Natural killer cell (primary cell): Measurements from ENCODE around the gene DNAL1. TPM values are rescaled to one million over a fixed set of nuclear protein-coding genes. Genes with fewer than 3 reads are reported as not detected.
A peak's percentile ranks its signal among the peaks of the same experiment; 100 is the strongest.

Experiments
- ATAC-seq, 3 donors: fragments of 150-1000 bp in 2 of 3; fragments of 200-7000 bp in 1 of 3; cut with Tn5 transposase; 1 replicate in 1 of 3; 2 replicates in 2 of 3; pipeline ENCODE4 v1.10.0; 2021; ENCODE audit warnings: mild to moderate bottlenecking in 2 of 3, moderate library complexity in 2 of 3
- DNase-seq, 2 donors: peaks; one replicate each; pipeline versions ENCODE4 v3.0.0 to v3.0.0-alpha.2; 2013 to 2021; ENCODE audit warnings: mixed read lengths in 1 of 2
- H3K27ac ChIP-seq: one replicate; pipeline ENCODE4 v1.5.1; 2013; ENCODE audit warnings: mild to moderate bottlenecking, low read length
- H3K27me3 ChIP-seq: one replicate; pipeline ENCODE4 v1.6.1; 2013; ENCODE audit warnings: low read length; ENCODE audit not compliant: control insufficient read depth, insufficient read depth
- H3K36me3 ChIP-seq: one replicate; pipeline ENCODE4 v1.6.1; 2013; ENCODE audit warnings: low read length; ENCODE audit not compliant: control insufficient read depth, insufficient read depth
- H3K4me1 ChIP-seq: one replicate; pipeline ENCODE4 v1.6.1; 2013; ENCODE audit warnings: low read length; ENCODE audit not compliant: control insufficient read depth, insufficient read depth
- H3K4me3 ChIP-seq: one replicate; pipeline ENCODE4 v1.5.1; 2013; ENCODE audit warnings: low read length
- H3K9me3 ChIP-seq: one replicate; pipeline ENCODE4 v1.6.1; 2013; ENCODE audit warnings: low read length; ENCODE audit not compliant: control insufficient read depth, insufficient read depth
- H3K27ac Mint-ChIP-seq, 2 donors: one replicate each; pipeline ENCODE4 v1.8.0; 2022; ENCODE audit warnings: mild to moderate bottlenecking in 2 of 2, mixed read lengths in 2 of 2, moderate library complexity in 1 of 2
- H3K27me3 Mint-ChIP-seq, 2 donors: one replicate each; pipeline ENCODE4 v1.8.0; 2022; ENCODE audit warnings: low read depth in 2 of 2, mixed read lengths in 2 of 2
- H3K36me3 Mint-ChIP-seq: one replicate; pipeline ENCODE4 v1.8.0; 2022; ENCODE audit warnings: mixed read lengths
- H3K4me1 Mint-ChIP-seq, 2 donors: one replicate each; pipeline ENCODE4 v1.8.0; 2022; ENCODE audit warnings: mixed read lengths in 2 of 2
- H3K4me3 Mint-ChIP-seq: one replicate; pipeline ENCODE4 v1.8.0; 2022; ENCODE audit warnings: mild to moderate bottlenecking, moderate library complexity, mixed read lengths
- H3K9me3 Mint-ChIP-seq, 2 donors: one replicate each; pipeline ENCODE4 v1.8.0; 2022; ENCODE audit warnings: mixed read lengths in 2 of 2
- CTCF ChIP-seq: fragments of 200-600 bp; IDR thresholded peaks from one replicate; pipeline ENCODE4 v1.8.0; 2022; ENCODE audit warnings: antibody characterized with exemption
- WGBS: methylation state at CpG from one replicate; pipeline ENCODE4 v1.1.7; 2013; ENCODE audit warnings: missing lambda C conversion rate; ENCODE audit not compliant: insufficient coverage; 5-methylcytosine and 5-hydroxymethylcytosine counted together
- intact Hi-C: fragments of 100-400 bp; cut with micrococcal nuclease; formaldehyde crosslinking; loops from one replicate; pipeline ENCODE4 v1.14.2; 2022
- total RNA-seq, 4 donors: library from RNA; stranded (reverse); fragments of 120-200 nt in 1 of 4; gene quantifications; one replicate each; pipeline versions ENCODE4 v1.2.3 to v1.2.4, GENCODE V29; 2013 to 2022

Gene DNAL1
- total RNA-seq, 3 donors from 2014 or later (not counting 1 experiment from before 2014, with no cell fraction given): 6.7 to 10.3 (median 10.1) TPM

GRCh38 chr14:73751157-73751691, 106.4 kb downstream of the DNAL1 start:
- TF ChIP-seq CTCF: no peak
- no peak for ATAC-seq
- Histone ChIP-seq H3K4me1 (peaks cover 96% of the 10 kb centered on the region), H3K27ac (peak overlapping the region; percentile 67), H3K9me3 (no peaks in the 10 kb centered on the region), H3K4me3 (no peak overlapping the region), H3K27me3 (no peaks in the 10 kb centered on the region), H3K36me3 (no peaks in the 10 kb centered on the region)
- DNase-seq: peak in 1 of 2 donors; percentile 57
- Mint-ChIP-seq H3K4me3 (peak overlapping the region; percentile 37), H3K27ac (peak overlapping the region; percentile 92 to 96), H3K4me1 (peaks cover 91 to 99% of the 10 kb centered on the region in 2 donors), H3K36me3 (no peaks in the 10 kb centered on the region), H3K9me3 (no peaks in the 10 kb centered on the region), H3K27me3 (no peaks in the 10 kb centered on the region)
- 8% methylated on average over 6 of the region's 7 CpGs for WGBS
- intact Hi-C loops: loop anchor here (5.0 kb wide), 1 partner anchor 136 kb away; the partner anchor contains the start of gene ZNF410

- no peaks in the 10 kb centered on the region for H3K27me3 ChIP-seq
- WGBS: 47% methylated on average over 7 of the region's 7 CpGs
- H3K4me3 Mint-ChIP-seq: peak overlapping the region; percentile 74
- H3K9me3 ChIP-seq: no peaks in the 10 kb centered on the region
- ATAC-seq (peak; percentile 62 to 68 (median 64)), DNase-seq (peak in 1 of 2 donors; percentile 79)
- intact Hi-C loops: loop anchor here (1.0 to 5.0 kb wide), 3 partner anchors 34 to 135 kb away; partner anchors contain the start of gene ZNF410
- H3K4me1 ChIP-seq: peaks cover 96% of the 10 kb centered on the region
- H3K36me3 ChIP-seq: no peaks in the 10 kb centered on the region
- no peak overlapping the region for H3K4me3 ChIP-seq
- no peaks in the 10 kb centered on the region for H3K9me3 Mint-ChIP-seq
- H3K4me1 Mint-ChIP-seq: peaks cover 94 to 99% of the 10 kb centered on the region in 2 donors
- TF ChIP-seq CTCF: peak; percentile 63
- peak overlapping the region; percentile 92 to 96 for H3K27ac Mint-ChIP-seq
- H3K36me3 Mint-ChIP-seq: no peaks in the 10 kb centered on the region
- H3K27me3 Mint-ChIP-seq: no peaks in the 10 kb centered on the region
- H3K27ac ChIP-seq: peak overlapping the region; percentile 67
Observed at GRCh38 chr14:73752297-73752992, 107.7 kb downstream of the DNAL1 start.

Other genes starting within 250 kb of the DNAL1 start
- 10 to 100 TPM; 50.0 to 67.4 (median 56.3) TPM for gene NUMB, start 186.4 kb upstream of the DNAL1 start, total RNA-seq
- 10 to 100 TPM; 18.1 to 25.4 (median 22.7) TPM for gene RIOX1, start 154.1 kb upstream of the DNAL1 start, total RNA-seq
- 1 to 10 TPM; 3.3 to 4.4 (median 3.6) TPM for gene ACOT1, start 107.8 kb upstream of the DNAL1 start, total RNA-seq
- under 1 TPM in 1 of 3 donors, not detected in 2; 0.54 TPM for gene HEATR4, start 86.0 kb upstream of the DNAL1 start, total RNA-seq
- 10 to 100 TPM; 16.3 to 19.2 (median 17.4) TPM for gene ACOT2, start 75.8 kb upstream of the DNAL1 start, total RNA-seq
- gene ACOT4, start 53.1 kb upstream of the DNAL1 start, total RNA-seq: 1 to 10 TPM; 2.3 to 3.0 (median 2.6) TPM
- gene ACOT6, start 32.5 kb upstream of the DNAL1 start, total RNA-seq: not detected
- gene PNMA1, start 69.4 kb downstream of the DNAL1 start, total RNA-seq: 10 to 100 TPM; 26.0 to 32.3 (median 28.9) TPM
- gene PTGR2, start 206.8 kb downstream of the DNAL1 start, total RNA-seq: 1 to 10 TPM in 2 of 3 donors, under 1 TPM in 1; 0.48 to 1.5 (median 1.5) TPM
- 100 to 1,000 TPM; 111 to 118 (median 113) TPM for gene ZNF410, start 241.9 kb downstream of the DNAL1 start, total RNA-seq